Testis (tissue), 2 donors: ENCODE results near the gene TRAP1.

Experiments
- CTCF ChIP-seq, 3 experiments: fragments of 450-650 bp in 2 of 3; fragments of 200-600 bp in 1 of 3; sonication (generic) in 1 of 3; IDR thresholded peaks; one replicate each; pipeline ENCODE4 v1.5.1; 2016 to 2019; ENCODE audit warnings: antibody characterized with exemption in 3 of 3, mild to moderate bottlenecking in 2 of 3, moderate library complexity in 1 of 3
- POLR2A ChIP-seq: fragments of 450-650 bp; IDR thresholded peaks from one replicate; pipeline ENCODE4 v1.6.1; 2017; ENCODE audit warnings: antibody characterized with exemption, mild to moderate bottlenecking, moderate library complexity

- TF ChIP-seq POLR2A (no peak), CTCF (IDR thresholded peaks at IDR 0.05) (no peak)
These were observed 3.1 kb upstream of the TRAP1 start for GRCh38 chr16:3720418-3720817.
